KG1 (cell line): Measurements from ENCODE around the gene RGL1.

Experiments used
- DNase-seq: peaks from one replicate; lab custom pipeline; 2025; lab: John Stamatoyannopoulos, UW

The RGL1 gene

DNA sequence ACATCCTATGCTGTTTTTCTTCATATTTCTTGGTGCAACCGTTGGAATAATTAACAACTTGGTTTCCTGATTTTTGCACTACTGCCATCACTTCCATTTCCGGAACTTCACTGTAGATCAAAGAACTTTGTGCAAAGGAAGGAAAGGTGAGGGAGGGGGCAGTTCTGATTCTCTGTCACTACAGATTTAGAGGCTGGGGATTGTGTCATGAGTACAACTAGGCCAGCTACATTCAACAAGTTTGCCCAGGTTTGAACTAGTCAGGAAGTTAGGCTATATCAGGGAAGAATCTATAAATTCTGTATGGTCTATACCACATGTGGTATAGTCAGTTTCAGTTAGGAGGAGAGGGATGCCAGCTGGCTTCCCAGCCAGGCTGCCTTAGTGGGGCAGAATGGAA is 84.2 kb downstream of the RGL1 start:
- no peak for DNase-seq

DNA sequence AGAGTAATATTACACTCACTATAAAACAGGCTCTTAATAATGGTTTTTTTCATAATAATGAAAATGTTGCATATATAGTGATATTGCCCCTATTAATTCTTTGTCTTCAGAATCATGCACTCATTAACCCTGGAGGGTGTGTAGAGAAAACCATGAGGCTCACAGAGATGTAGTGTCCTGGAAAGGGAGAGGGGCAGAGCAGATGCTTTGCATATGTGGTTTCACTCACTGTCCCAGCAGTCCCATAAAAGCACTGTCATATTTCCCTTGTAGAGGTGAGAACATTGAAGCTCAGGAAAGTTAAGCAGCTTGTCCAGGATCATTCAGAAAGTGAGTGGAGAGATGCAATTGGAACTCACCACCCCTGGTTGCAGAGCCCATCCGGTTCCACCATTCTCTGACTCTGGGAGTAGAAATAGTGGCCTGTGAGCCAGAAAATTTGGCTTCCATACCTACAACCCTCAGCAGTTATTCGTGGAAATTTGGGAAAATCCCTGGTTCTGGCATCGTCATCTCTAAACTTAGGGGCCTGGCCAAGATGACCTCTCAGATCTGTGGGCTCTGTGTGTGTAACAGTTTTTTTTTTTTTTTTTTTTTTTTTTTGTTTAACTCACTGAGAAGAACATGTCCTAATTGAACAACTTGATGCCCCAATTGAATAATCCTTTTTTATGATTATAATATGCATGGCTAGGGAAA is 86.4 kb downstream of the RGL1 start:
- DNase-seq = no peak

GRCh38 chr1:183892351-183892793 is 87.5 kb downstream of the RGL1 start:
- no peak for DNase-seq

DNA sequence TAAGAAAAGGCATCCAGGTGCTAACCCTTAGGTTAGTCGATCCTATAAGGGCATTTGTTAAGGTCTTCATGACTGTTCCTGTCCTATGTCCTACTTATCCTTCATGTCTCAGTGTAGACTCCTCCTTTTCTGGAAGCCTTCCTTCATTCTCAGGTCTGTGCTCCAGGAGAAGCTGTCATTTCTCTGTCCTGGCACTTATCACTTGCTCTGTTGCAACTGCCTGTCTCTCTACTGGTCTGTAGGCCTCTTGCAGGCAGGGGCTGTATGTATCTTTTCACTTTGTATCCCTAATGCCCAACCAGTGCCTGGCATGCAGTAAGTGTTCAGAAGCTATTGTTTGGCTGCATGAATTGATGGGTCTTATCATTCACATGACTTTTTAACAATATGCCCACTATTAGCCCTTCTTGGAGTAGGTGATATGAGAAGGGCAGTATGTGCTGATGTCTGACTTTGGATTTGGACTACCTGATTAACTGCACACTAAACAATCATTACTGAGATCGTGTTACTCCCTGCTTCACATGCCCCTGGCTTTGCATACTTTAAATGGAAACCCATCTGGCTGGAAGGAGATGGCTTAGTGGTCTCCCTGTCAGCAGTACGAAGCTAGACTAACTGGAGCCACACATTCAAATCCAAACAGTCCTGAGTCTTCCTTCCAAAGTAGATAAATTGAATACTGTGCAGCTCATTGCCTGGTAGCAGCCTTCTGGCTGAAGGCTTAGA is 88.8 kb downstream of the RGL1 start:
- DNase-seq = no peak

GRCh38 chr1:183894290-183894565 is 89.3 kb downstream of the RGL1 start:
- no peak for DNase-seq

DNA sequence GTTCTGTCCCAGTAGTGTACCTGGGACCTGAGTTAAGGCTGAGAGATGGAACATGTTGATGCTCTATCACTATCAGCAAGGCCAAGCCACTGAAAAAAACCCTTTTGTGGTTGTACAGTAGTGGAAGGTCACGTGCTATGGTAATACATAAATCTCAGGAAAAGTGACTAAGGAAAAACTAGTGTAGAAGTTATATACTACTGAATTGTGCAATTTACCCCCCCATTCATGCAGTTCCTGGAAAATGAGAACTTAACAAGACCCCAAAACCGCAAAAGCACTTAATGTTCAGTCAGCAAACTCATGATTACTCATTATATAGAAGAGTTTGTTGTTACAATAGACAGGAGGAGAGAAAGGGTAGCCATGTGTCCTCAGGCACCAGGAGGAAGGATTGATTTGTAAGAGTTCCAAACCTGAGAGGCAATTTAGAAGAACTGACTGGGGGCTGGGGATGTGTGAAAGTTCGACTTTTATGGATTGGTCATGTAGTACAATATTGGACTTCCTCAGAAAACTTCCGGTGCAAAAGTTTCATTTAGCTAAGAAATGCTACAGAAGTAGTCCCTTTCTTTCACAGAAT is 91.6 kb downstream of the RGL1 start:
- DNase-seq = peak; percentile 71

DNA sequence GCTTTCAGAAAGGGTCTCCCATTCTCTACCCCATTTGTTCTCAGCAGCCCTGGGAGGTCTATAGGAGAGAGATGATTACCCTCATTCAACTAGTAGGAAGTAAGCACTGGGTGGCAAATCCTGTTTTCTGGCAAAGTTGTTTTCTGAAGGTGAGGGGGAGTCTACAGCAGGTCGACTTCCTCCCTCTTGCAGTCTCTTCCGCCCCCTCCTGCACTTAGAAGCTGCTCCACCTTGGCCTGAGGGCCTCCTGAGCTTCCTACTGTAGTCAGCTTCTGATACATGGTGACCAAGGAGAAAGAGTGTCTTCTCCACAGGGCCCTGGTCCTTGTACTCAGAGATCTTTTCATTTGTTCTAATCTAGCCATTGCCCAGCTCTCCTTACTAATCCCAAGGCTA is 93.1 kb downstream of the RGL1 start:
- no peak for DNase-seq

- no peak for DNase-seq
Observed at GRCh38 chr1:183898610-183899009, 93.7 kb downstream of the RGL1 start.

DNA sequence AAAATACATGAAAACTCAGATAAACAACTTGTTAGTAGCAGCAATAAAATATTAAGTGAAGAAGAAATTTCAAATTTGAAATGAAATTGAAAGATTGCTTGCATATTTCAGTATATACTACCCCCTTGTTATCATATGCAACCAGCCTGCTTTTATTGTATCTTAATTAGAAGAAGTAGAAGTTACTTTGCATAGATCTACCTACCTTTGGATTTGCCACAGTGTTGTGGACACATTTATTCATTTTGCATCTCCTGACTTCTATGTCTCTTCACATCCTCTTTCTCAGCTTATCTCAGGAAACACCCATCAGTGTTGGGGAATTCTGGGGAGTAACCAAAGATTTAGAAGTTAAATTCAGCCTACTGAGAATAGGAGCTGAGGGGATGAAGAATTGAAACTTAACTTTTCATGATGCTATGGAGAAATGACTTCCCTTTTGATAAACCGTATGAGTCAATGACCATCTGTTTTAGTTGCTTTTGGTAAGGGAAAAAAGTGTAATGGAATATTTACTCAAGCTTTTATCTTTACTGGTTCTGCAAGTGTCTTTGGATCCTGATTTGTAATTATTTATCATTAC is 96.9 kb downstream of the RGL1 start:
- DNase-seq = no peak

DNA sequence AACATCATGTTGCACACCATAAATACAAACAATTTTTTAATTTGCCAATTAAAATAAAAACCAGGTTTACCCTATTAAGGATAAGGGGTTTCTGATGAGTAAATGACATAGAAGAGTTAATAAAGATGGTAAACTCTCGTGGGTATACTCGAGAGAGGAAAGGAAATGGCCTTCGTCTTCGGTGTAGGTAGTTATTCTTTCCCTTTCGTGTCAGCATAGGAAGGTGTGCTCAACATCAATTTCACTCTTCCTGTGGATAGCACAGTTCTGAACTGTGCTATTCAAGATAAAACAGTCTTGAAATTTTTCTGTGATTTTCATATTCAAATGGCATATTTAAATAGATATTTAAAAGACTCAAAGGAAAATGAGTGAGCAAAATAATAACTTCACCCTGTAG is 98.2 kb downstream of the RGL1 start:
- no peak for DNase-seq

- no peak for DNase-seq
Observed at GRCh38 chr1:183905508-183906113, 100.7 kb downstream of the RGL1 start.

DNA sequence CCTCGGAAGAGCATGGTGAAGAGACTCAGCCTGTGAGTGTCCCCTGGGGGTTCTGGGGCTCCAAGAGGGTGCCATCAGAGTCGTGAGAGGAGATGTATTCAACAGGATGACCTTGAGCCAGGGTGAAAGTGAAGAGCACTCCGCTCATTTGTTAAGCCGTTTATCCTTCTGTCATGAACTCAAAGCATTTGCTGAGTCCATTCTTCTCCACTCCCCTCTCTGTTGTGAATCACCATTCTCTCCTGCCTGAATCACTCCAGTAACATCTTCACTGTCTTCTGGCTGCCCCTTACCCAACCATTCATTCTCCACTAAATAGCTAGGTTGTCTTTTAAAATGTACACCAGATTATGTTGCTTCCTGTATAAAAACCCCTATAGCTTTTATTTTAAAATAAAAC is 102.2 kb downstream of the RGL1 start:
- DNase-seq = no peak

GRCh38 chr1:183908079-183908478 is 103.2 kb downstream of the RGL1 start:
- no peak for DNase-seq

GRCh38 chr1:183909672-183910071 is 104.8 kb downstream of the RGL1 start:
- no peak for DNase-seq

DNA sequence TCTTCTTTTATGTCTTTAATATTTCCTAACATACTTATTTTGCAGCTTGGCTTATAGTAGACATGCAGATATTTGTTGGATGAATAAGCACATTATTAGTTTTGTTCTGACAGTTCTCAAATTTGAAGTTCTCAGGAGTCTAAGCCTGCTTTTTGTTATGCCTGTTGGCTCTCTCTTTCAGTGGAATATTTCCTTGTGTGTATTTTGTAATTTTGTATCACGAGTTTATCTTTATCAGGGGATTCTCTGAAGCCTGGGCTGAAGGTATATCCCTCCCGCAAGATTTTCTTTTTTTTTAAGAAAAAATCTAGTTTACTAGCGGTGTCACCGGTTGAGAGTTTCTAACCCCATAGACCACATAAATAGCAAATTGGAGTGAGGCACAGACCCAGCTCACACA is 105.9 kb downstream of the RGL1 start:
- no peak for DNase-seq

DNA sequence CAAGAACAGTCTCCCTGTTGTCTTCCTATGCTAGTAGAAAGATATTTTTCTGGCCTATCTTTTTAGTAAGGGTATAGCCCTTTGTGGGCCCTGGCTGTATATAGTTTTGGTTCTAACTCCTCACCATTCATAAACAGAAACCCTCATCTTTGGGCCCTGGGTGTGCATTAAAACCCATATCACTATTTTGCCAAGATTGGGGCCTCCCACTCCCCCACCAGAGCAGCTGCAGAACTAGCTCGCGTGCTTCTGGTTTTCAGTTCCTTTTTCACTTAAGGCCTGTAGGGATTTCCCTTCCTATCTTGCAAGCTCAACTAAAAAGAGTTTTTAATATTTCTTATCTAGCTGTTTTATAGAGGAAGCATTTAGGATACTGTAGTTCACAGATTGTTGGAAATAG is 106.4 kb downstream of the RGL1 start:
- no peak for DNase-seq

DNA sequence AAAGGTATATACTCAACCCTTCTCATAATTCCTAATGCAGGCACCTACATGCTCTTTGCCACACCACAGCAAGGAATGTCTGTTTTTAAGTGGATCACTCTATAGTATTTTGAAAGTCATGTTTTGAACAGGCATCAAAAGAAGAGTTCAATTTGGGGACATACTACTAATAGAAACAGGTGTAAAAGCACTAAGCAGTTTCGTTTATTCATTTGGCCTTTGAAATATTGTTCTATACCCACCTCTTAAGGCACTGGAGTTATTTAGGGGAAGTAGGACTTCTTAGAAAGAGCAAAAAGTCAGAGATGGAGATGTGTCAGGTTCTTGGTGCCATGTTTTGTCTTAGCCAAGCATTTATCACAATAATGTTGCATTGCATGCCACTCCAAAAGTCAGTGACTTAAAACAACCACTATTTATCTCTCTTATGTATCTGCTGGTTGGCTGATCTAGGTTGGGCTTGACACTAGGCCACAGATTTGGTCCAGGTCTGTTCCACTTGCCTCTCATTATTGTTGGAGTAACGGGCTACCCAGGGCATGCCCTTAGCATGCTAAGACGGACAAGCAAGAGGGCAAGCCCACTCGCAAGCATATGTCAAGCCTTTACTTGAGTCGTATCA is 107.5 kb downstream of the RGL1 start:
- no peak for DNase-seq

- DNase-seq = no peak
Observed at GRCh38 chr1:183913567-183913993, 108.7 kb downstream of the RGL1 start.

DNA sequence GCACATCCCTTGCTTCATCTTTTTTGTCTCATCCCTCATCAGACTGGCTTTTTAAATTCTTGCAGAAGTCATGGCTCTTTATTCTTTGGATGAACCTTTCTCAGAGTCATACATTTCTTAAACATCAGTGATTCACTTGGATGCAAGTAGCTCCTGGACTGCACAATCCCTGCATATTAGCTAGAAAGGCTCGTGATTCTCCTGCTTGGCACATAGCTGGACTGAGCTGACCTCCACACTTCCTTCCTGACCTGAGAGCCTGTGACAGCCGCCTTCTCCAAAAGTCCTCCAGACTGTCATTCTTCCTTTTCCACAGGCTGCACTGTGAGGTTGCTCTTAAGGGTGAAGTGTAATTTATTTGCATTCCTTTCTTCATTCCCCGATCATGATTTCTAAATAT is 109.4 kb downstream of the RGL1 start:
- no peak for DNase-seq

DNA sequence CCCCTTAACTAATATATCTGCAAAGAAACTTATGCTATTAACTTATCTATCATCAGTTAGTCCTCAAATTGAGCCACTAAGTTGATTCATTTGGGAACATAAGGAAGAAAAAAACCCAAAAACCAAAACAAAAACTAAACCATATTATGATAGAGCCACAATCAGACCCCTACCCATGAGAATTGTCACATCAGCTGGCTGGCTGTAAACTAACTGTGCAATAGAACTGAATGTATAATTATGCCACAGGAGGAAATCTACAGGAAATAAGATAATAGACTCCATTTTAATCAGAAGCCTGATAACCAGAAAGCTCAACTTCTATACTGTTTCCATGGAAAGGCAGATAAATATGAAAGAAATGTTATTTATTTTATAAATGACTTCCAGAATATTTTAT is 110.0 kb downstream of the RGL1 start:
- no peak for DNase-seq

DNA sequence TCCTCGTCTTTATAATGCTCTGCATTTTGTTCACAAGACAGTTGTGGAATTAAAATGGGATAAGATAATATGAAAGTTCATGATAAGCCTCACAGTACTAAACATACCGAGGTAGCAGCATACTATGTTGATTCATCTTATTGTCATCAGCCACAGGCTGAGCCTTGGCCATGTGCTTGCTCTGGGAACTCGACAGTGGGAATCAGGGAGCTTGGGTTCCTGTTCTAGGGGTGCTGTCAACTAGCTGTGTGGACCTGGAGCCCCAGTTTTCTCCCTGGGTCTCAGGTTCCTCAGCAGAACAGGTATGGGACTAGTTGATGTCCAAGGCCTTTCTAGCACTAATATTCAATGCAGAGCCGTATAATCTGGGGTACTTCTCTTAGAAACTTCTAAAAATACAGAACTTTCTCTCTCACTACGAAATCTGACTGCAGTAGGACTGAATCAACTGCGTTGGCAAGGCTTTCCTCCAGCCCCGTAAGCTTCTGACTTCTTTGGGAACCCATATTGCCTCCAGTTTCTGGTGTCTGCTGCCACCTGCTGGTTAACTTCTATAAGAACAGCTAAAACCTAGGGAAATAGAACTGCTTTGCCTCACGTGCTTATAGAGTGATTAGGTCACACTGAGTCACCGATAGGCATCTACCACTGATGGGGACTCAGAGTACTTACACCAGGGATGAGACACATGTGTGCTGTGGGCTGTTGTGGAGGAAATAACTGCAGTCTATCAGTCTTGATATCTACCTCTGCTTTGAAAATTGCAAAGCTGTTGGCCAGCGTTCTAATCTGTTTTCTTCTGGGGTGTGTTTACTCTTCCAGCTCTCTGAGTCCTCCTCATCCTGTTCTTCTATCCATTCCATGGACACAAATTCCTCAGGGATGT is 110.9 kb downstream of the RGL1 start:
- DNase-seq = peak; percentile 72
